HG03457 (cell line): ENCODE data around the gene SLC6A2.
"Not testable (repeated sequence)": the region's sequence is repeated elsewhere in the genome, so short reads cannot be mapped to it uniquely, and the experiment has no call there.

Source experiments
- ATAC-seq: cut with Tn5 transposase; IDR thresholded peaks from one replicate; pipeline ENCODE4 v1.9.1; 2021; ENCODE audit warnings: moderate number of reproducible peaks; ENCODE audit not compliant: unreplicated experiment

The SLC6A2 gene

DNA sequence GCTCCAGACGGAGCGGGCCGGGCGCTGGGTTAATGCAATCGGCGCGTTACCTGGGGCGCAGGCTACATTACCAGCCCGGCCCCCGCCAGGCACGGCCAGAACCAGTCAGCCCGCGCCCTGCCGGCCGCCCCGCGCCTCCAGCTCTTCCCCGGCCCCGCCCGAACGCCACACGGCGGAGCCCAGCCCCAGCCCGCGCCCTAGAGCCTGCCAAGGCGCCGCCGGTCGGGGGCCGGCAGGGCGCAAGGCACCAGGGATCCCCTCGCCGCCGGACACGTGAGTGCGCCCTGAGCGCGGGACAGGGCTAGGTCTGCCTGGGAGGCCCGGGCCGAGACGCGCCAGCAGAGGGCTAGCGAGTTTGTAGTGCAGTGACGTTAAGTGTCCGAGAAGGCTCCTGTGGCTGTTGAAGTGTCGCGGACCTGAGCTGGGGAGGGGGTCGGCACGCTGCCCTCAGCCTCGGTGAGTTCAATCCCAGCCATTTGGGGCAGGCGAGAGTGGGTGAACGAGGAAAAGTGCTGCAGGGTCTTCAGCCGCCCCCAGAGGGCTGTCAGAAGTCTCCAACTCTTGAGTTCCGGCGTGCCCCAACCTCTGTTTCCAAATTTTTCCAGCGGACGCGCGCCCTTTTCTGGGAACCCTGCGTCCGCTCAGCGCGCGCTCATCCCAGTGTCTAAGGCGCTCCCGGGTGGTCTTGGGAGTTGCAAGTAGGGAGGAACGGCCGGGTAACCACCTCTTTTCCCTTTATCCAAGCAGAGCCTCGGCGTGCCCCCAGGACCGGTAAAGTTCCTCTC is at the start of gene SLC6A2:
SLC6A2 (plus strand) TSS at position 92 of the 785 bp plus-strand sequence. CDS start 707 bp downstream, outside the sequence.
- no peak for ATAC-seq

DNA sequence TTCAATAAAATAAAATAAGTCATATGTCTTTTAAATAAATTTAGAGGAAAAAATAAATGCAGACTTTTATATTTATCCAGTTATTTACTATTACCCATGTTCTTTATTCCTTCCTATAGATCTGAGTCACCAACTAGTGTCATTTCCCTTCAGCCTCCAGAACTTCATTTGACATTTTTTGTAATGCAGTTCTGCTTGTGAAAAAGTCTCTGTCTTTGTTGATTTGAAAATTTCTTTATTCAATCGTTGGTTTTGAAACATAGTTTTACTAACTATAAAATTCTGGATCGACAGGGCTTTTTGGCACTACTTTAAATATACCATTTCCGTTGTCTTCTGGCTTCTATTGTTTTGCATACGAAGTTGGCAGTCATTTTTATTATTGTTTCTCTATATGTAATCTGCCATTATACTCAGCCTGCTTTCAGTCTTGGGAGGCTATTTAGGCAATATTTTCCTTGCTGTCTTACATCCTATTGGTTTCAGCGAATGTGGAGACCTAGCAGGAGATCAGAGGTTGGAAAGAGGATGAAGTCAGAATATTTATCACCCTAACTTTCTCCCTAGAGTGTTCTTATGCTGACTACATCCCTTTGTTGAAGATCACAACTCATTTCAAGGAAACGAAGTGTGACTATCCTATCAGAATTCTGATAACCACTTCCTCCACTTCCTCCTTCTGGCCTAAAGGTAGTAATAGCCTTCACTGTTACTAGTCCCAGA is 42.0 kb upstream of the SLC6A2 start:
- ATAC-seq: no peak

DNA sequence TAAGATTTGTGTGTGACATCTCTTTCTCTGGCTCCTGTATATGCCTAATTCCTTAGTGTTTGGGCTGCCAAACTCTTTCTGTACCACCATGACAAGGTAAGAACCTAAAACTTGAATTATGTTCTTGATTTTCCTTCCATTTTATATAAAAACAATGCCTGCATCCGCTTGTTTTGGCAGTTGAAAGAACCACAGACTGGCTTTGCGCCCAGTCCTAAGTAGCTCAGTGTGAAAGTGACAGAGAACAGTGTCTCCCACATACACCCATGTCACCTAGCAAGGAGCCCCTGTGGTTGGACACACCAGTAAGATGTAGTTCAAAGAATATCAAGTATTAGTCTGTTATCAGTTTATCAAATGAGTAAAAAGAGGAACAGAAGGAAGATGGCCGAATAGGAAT is 40.7 kb upstream of the SLC6A2 start:
- ATAC-seq: no peak

- ATAC-seq: not testable (repeated sequence)
These were observed 40.1 kb upstream of the SLC6A2 start for GRCh38 chr16:55615670-55616069.

GRCh38 chr16:55621771-55622170 is 34.0 kb upstream of the SLC6A2 start:
- ATAC-seq: no peak

- ATAC-seq: no peak
These were observed 33.5 kb upstream of the SLC6A2 start for GRCh38 chr16:55622272-55622671.

GRCh38 chr16:55622930-55623561 is 32.7 kb upstream of the SLC6A2 start:
- no peak for ATAC-seq

DNA sequence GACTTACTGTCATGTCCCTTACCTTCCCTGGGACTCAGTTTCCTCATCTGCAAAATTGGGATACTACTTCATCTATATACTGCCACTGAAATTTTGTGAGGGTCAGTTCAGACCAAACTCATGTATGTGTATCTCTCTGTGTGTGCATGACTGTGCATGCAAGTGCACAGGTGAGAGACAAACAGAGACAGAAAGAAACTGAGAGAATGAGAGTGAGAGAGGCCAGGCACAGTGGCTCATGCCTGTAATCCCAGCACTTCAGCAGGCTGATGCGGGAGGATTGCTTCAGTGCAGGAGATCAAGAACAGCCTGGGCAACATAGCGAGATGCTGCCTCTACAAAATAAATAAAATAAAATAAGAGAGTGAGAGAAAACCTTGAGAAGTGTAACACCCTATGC is 32.1 kb upstream of the SLC6A2 start:
- ATAC-seq: no peak

GRCh38 chr16:55624696-55625095 is 31.1 kb upstream of the SLC6A2 start:
- no peak for ATAC-seq

GRCh38 chr16:55625843-55626242 is 29.9 kb upstream of the SLC6A2 start:
- ATAC-seq: no peak

DNA sequence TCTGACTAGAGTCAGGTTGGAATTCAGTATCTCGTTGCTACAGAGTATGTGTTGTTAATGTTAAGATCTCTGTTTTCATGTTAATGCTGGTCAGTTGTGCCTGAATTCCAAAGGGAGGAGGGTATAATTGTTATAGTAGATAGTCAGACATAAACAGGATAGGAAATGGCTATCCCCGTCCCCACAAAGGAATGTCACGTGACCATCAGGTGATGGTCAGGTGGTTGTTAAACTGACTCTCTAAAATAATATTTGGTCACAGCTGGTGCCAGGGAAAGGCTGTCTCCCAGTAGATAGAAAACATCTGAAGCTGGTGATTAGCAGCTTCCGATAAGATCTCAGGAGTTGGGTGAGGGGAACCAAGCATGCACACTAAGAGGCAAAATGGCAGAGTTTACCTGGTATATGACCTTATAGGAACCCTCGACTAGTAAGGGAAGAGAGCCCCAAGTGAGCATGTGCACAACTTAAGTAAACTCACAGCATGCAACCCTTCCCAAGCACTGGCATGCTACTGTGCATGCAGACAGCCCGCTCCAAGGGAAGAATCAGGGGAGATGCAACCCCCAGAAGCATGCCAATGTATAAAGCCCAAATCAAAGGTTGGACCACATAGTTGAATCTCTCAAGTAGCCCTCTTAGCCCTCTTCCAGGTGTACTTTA is 27.4 kb upstream of the SLC6A2 start:
- no peak for ATAC-seq

DNA sequence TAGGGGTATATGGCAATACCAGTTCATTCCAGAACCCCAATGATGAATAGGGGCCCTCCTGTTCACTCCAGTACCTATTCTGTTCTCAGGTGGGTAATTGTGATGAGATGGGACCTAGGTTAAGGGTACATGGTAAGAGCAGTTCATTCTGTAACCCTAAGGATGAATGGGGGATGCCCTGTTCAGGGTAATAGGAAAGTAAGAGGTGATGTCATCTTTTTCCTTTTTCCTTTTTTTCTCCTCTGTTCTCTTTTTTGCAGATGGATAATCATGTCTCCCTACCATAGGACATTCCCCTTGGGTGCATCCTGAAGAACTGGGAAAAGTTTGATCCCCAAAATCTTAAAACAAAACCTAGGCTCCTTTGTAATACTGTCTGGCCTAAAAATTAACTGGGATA is 25.0 kb upstream of the SLC6A2 start:
- no peak for ATAC-seq

- ATAC-seq: no peak
These were observed 23.5 kb upstream of the SLC6A2 start for GRCh38 chr16:55632259-55632658.

- no peak for ATAC-seq
These were observed 21.6 kb upstream of the SLC6A2 start for GRCh38 chr16:55634193-55634592.

GRCh38 chr16:55638256-55638655 is 17.5 kb upstream of the SLC6A2 start:
- ATAC-seq: no peak

DNA sequence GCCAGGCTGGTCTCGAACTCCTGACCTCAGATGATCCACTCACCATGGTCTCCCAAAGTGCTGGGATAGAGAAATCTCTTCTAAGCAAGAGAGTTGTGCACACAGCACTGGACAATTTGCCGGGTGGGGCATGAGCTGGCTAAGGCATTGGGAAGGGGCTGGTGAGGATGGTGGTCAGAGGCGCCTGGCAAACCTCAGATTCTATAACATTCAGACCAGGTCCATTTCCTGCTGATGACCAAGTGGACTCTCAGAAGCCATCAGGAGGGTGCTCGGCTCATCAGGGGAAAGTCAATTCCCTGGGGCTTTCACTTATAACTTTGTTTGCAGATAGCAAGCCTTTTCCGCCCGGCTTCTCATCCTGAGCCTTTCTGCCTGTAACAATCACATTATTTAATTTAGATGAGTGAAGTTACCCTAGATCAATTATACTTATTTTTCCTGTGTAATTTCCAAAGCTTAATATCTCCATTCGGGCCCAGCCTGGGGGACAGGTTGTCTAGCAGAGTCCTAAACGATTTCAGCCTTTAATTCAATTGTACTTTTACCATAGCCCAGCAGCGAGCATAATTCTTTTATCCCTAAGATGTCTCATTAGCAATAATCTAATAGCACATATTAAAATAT is 15.0 kb upstream of the SLC6A2 start:
- ATAC-seq: no peak

- ATAC-seq: no peak
These were observed 14.2 kb upstream of the SLC6A2 start for GRCh38 chr16:55641430-55642056.

- no peak for ATAC-seq
These were observed 13.2 kb upstream of the SLC6A2 start for GRCh38 chr16:55642611-55643010.

DNA sequence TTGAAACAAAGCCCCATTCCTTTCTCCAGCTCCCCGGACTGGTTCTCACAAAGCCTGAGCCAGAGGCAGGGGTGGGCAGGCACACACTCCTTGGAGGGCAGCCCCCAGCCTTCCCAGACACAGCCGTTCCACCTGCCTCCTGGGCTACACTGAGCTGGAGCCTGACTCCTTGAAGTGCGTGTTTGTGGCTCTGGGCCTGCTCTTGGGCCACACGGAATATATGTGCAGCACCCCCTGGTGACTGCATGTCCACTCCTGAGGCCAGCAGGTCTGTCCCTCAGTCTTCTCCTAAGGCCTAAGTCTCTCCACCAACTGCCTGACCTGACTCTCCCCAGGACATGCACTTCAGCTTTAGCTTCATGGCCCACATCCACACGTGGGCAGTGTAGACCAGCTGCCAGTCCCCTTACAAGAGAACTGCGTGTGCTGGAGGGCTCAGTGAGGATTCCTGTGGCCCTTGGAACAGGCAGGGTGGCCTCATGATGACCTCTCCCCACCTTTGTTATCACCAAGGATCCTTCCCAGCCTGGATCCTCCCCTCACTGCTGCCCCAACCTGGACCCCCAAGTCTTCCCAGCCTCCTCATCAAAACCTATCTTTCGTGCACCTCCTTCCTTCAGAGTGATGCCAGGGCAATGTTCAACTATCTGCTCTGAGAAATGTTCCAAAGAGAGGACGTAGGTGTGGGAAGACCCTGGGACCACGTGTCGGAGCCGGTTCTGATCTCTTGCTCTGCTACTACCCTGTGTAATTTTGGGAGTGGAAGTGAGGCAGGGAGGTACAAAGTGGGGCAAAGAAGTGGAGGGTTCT is 12.4 kb upstream of the SLC6A2 start:
- ATAC-seq: no peak

- ATAC-seq: no peak
These were observed 9.8 kb upstream of the SLC6A2 start for GRCh38 chr16:55645986-55646385.
